ENCODE data around the gene UBB. TPM values are rescaled to one million over a fixed set of nuclear protein-coding genes. Genes with fewer than 3 reads are reported as not detected.
A peak's percentile ranks its signal among the peaks of the same experiment; 100 is the strongest.

Gene UBB
- total RNA-seq, 1 experiment from 2014 or later, result 1,654 TPM

DNA sequence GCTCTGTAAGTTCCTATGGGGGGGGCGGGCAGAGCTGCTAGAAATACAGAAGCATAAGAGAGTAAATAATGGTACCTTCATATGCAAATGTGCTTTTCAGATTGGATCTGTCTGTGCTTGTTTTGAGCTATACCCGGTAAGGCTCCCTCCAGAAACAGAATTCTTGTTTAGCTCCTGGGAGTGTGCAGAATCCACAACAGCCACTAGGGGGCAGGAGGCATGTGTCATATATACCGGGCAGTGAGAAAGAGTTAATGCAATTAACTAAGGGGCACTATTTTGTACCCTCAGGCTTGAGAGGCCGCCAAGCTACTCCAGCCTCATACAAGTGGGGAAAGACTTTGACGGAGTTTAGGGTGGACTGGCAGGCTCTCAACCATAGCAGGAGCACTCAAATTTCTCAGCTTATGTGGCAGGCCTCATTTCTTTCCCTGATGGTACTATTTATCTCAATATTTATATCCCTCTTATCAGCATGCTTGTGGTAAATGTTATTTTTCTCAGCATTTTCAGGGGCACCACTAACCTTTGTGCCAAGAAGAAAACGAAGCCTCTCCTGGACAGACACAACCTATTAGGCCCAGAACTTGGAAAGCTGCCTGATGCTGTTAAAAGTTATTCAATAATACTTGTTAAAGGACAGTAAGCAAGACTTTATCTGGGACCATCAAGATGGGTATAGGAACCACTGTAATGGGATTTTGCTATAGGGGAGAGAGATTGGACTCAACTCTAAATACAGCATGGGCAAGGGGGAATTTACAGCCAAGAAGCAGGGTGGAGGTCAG is 16.9 kb upstream of the UBB start:
- Histone ChIP-seq H3K4me3 (ENCODE audit: low read depth in 2 of 2, low read length in 2 of 2) (no peak overlapping the region), H3K27ac (ENCODE audit: low read length) (no peak overlapping the region; the same call in 1 of the 2 replicates), H3K27me3 (ENCODE audit: control insufficient read depth, insufficient read depth, low read length) (no peaks in the 10 kb centered on the region), H3K9me3 (ENCODE audit: control insufficient read depth, insufficient read depth, low read depth, low read length) (no peaks in the 10 kb centered on the region), H3K4me1 (ENCODE audit: control insufficient read depth, insufficient read depth, low read length) (peaks cover 10% of the 10 kb centered on the region), H3K36me3 (ENCODE audit: control insufficient read depth, insufficient read depth, low read length) (no peaks in the 10 kb centered on the region)
- ATAC-seq (peak; percentile 96), DNase-seq (ENCODE audit: low read depth, low spot score) (no peak)
- in situ Hi-C loops (cut with HindIII; ENCODE audit: low pct_unique_long_range_greater_than_20kb, low sequenced_read_pairs) (no loop called here), intact Hi-C loops (cut with micrococcal nuclease; ENCODE audit: unreplicated experiment) (no loop called here)
- BruUV-seq (replicated peaks), result no TSS peak
- CTCF ChIA-PET, result interaction anchor here (0.5 to 1.7 kb wide), 8 partner anchors 9 to 159 kb away, joined by 3 to 12 read pairs (median 7); partner anchors contain the start of gene TRPV2
- POLR2A ChIA-PET, result no interaction called here
- TF ChIP-seq TCF7L2 (IDR thresholded peaks at IDR 0.05; ENCODE audit: low read depth, low read length), result no peak
- TF ChIP-seq, protein P1, sequence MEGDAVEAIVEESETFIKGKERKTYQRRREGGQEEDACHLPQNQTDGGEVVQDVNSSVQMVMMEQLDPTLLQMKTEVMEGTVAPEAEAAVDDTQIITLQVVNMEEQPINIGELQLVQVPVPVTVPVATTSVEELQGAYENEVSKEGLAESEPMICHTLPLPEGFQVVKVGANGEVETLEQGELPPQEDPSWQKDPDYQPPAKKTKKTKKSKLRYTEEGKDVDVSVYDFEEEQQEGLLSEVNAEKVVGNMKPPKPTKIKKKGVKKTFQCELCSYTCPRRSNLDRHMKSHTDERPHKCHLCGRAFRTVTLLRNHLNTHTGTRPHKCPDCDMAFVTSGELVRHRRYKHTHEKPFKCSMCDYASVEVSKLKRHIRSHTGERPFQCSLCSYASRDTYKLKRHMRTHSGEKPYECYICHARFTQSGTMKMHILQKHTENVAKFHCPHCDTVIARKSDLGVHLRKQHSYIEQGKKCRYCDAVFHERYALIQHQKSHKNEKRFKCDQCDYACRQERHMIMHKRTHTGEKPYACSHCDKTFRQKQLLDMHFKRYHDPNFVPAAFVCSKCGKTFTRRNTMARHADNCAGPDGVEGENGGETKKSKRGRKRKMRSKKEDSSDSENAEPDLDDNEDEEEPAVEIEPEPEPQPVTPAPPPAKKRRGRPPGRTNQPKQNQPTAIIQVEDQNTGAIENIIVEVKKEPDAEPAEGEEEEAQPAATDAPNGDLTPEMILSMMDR (IDR thresholded peaks at IDR 0.05), result peak; percentile 95
- no peak for TF ChIP-seq SIN3A (IDR thresholded peaks at IDR 0.05; ENCODE audit: borderline replicate concordance, insufficient read depth, low read depth, low read length)

DNA sequence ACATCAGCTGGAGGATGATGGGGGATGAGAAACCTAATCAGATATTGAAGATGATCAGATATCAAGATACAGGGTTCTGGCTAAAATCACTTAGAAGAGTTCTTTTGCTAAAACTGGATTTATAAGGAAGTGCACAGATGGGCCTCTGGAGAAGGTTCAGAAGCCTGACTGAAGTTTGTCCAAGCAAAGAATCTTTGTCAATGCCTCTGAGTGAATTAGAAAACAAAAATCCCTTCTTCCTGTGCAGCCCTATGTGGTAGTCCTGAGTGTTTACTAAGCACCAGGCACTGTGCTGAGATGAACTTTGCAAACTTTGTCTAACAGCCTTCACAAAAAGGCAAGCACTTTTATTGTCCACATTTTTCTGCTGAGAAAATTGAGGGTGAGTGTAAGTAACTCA is 16.3 kb upstream of the UBB start:
- TF ChIP-seq SIN3A (IDR thresholded peaks at IDR 0.05; ENCODE audit: borderline replicate concordance, insufficient read depth, low read depth, low read length) (no peak), POLR2AphosphoS5 (IDR thresholded peaks at IDR 0.05; ENCODE audit: low read depth, low read length) (no peak), TCF7L2 (IDR thresholded peaks at IDR 0.05; ENCODE audit: low read depth, low read length) (no peak)
- TF ChIP-seq, protein P2, sequence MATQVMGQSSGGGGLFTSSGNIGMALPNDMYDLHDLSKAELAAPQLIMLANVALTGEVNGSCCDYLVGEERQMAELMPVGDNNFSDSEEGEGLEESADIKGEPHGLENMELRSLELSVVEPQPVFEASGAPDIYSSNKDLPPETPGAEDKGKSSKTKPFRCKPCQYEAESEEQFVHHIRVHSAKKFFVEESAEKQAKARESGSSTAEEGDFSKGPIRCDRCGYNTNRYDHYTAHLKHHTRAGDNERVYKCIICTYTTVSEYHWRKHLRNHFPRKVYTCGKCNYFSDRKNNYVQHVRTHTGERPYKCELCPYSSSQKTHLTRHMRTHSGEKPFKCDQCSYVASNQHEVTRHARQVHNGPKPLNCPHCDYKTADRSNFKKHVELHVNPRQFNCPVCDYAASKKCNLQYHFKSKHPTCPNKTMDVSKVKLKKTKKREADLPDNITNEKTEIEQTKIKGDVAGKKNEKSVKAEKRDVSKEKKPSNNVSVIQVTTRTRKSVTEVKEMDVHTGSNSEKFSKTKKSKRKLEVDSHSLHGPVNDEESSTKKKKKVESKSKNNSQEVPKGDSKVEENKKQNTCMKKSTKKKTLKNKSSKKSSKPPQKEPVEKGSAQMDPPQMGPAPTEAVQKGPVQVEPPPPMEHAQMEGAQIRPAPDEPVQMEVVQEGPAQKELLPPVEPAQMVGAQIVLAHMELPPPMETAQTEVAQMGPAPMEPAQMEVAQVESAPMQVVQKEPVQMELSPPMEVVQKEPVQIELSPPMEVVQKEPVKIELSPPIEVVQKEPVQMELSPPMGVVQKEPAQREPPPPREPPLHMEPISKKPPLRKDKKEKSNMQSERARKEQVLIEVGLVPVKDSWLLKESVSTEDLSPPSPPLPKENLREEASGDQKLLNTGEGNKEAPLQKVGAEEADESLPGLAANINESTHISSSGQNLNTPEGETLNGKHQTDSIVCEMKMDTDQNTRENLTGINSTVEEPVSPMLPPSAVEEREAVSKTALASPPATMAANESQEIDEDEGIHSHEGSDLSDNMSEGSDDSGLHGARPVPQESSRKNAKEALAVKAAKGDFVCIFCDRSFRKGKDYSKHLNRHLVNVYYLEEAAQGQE (IDR thresholded peaks at IDR 0.05; ENCODE audit: insufficient read depth in 1 of 2, low read depth in 2 of 2, low read length in 1 of 2), result no peak
- TF ChIP-seq, protein P1 (IDR thresholded peaks at IDR 0.05), result no peak
- Histone ChIP-seq H3K27ac (ENCODE audit: low read length) (peak overlapping the region; percentile 27), H3K27me3 (ENCODE audit: control insufficient read depth, insufficient read depth, low read length) (no peaks in the 10 kb centered on the region), H3K4me3 (ENCODE audit: low read depth in 2 of 2, low read length in 2 of 2) (no peak overlapping the region), H3K9me3 (ENCODE audit: control insufficient read depth, insufficient read depth, low read depth, low read length) (no peaks in the 10 kb centered on the region), H3K4me1 (ENCODE audit: control insufficient read depth, insufficient read depth, low read length) (peaks cover 10% of the 10 kb centered on the region), H3K36me3 (ENCODE audit: control insufficient read depth, insufficient read depth, low read length) (no peaks in the 10 kb centered on the region)
- CTCF ChIA-PET, result interaction anchor here (0.5 to 1.4 kb wide), 3 partner anchors 14 to 141 kb away, joined by 3 to 9 read pairs (median 7); no protein-coding TSS in a partner anchor
- no peak for ATAC-seq
- no peak for DNase-seq (ENCODE audit: low read depth, low spot score)
- intact Hi-C loops (cut with micrococcal nuclease; ENCODE audit: unreplicated experiment) (no loop called here), in situ Hi-C loops (cut with HindIII; ENCODE audit: low pct_unique_long_range_greater_than_20kb, low sequenced_read_pairs) (no loop called here)
- no TSS peak for BruUV-seq (replicated peaks)
- POLR2A ChIA-PET, result no interaction called here

Data from Panc1 (cell line).